GM04504 (cell line): ENCODE data around the gene OXER1.

Experiments used
- DNase-seq: peaks from one replicate; pipeline ENCODE4 v3.0.0-alpha.2; 2012; ENCODE audit warnings: low read depth

The OXER1 gene

DNA sequence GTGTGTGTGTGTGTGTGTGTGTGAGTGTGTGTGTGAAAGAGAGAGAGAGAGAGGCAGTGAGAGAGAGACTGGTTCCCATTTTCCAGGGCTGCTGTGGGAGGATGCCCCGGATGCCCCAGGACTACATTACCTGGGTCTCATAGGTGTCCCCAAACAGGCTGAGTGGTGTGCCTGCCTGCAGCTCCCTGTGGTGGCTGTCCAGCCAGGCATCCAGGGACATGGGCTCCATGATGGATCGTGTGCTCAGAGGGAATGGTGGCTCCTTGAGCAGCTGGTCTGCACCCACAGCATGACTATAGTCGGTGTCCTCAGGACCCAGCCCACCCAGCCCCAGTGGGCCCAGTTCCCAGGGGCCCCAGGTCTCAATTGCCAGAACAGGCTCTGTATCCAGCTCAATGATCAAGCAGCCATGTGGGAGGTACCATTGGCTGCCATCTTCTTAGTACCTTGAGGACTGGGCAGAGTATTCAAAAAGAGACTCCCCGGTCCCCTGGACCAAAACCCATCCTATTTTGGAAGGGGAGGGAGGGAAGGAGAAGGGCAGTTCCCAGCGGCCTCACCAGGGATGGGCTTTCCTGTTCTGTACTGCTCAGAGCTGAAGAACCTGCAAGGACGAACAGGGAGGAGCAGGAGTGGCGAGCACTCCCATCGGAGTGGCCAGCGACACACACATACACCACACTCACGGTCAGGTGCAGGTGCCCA, 5.8 kb upstream of the OXER1 start:
- no peak for DNase-seq

DNA sequence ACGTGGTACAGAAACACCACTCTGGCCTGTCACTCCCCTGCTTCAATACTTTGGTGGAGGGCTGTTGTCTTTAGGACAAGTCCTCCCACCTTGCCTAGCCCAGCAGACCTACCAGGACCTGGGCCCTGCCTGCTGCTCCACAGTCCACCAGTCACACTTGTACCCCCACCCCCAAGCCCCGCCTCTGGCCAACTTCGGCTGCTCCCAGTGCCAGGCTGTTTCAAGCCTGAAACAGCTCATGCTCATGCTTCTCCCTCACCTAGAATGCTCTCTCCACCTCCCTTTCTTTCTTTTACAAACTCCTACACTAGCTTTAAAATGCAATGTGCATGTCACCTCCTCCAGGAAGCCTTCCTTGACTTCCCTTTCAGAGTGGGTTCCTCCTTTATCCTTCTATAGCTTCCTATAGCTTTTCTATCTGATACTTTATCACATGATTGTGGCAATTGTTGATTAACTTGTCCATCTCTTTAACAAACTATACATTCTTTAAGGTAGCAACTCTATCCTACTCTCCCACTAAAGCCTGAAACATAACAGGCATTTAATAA, 4.8 kb upstream of the OXER1 start:
- DNase-seq = no peak

DNA sequence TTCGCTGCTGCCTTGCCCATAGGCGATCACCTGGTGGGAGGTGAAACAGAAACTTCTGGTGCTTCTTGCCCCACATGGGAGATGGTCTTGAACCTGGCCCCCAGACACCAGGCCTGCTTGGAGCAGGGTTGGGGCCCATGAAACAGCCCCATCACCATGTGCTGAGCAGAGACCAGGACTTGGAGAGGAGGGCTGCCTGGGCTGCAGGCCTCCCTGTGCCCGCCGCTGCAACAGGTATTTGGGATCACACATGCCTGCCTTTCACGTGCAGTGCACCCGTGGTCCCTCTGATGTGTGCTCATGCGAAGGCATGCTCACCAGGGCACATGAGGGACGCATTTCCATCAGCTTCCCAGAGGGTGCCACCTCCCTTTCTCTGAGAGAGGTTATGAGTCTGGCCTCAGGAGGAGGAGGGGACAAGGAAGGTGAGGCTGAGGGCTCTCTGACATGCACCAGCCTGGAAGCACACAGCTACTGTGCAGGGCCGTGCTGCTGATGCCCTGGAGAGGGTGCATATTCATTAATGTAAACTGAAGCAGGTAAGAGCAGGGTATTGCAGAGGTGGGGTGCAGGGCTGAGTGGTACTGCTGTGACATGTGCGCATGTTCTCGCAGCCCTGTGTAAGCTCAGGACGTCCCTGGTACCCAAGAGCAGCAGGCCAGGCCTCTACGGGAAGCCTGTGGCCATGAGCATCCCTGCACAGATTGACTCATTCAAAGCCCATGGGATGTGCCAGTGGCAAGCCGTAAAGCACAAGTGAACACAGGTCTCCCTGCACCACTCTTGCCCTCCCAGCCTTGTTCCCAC, 4.2 kb upstream of the OXER1 start:
- no peak for DNase-seq

DNA sequence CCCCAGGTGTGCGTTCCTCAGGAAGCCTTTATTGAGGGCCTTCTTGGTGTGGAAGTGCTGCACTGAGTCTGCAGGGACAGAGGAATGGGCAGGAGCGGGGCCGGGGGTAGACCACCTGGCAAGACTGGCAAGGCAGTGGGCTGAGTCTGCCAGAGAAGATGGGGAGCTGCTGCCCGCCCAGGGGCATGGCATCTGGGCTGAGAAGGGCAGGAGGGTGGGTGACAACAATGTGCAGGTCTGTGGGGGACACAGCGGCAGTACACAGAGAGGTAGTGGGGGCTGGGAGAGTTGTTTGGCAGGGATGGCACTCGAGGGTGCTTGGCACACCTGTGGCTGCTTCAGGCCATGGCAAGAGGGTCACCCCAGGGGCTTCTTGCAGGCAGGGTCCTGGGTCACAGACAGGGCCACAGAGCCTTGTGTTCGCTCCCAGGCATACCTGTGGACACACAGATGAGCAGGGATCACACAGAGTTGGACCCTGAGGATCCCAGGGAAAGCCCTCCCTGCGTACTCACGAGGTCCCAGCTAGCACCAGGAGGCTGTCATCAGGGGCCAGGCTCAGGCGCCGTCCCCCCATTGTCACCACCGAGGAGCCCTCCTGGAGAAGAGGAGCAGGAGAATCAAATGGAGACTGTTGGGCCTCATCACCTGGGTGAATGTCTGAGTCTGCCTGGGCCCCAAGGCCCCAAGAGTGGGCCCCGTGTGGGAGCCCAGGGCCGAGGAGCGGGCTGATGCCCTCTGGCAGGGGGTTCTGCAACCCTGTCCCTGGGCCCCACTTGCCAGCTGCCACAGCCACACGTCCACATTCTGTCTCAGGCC, 3.4 kb upstream of the OXER1 start:
- DNase-seq = no peak

DNA sequence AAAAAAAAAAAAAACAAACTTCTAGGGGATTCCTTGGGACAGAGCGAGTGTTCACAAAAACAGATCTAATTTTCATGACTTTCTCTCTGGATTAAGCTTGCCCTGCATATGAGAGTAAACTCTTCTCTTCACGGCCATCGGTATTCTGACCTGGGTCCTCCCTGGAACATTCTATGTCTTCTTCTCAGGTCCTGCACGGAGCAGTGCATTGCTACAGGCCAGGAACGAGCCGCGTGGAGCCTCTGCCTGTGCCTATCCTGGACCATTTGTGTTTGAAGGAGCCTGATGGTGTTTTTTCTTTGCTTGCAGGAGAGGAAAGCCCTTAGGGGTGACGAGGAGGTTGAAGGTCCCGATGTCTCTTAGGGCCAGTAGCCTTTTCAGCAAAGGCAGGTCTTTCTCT, 1.8 kb upstream of the OXER1 start:
- DNase-seq = no peak

DNA sequence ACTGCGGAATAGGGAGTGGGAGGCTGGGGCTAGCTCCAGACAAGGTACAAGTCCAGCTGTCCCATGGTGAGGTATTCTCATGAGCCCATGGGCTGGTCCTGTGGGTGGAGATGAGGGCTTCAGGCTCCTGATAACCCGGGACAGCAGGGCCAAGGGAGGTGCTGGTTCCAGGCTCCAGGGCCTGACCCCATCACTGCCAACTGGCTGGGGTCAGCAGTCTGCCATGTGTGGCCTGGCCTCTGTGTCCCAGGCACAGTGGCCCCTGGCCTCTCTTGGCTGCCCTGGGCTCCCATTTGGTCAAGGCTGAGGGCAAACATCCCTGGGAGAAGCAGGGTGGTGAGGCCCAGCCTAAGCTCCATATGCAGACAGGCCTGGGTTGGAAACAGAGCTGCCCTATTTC, 966 bp upstream of the OXER1 start:
- DNase-seq = no peak

DNA sequence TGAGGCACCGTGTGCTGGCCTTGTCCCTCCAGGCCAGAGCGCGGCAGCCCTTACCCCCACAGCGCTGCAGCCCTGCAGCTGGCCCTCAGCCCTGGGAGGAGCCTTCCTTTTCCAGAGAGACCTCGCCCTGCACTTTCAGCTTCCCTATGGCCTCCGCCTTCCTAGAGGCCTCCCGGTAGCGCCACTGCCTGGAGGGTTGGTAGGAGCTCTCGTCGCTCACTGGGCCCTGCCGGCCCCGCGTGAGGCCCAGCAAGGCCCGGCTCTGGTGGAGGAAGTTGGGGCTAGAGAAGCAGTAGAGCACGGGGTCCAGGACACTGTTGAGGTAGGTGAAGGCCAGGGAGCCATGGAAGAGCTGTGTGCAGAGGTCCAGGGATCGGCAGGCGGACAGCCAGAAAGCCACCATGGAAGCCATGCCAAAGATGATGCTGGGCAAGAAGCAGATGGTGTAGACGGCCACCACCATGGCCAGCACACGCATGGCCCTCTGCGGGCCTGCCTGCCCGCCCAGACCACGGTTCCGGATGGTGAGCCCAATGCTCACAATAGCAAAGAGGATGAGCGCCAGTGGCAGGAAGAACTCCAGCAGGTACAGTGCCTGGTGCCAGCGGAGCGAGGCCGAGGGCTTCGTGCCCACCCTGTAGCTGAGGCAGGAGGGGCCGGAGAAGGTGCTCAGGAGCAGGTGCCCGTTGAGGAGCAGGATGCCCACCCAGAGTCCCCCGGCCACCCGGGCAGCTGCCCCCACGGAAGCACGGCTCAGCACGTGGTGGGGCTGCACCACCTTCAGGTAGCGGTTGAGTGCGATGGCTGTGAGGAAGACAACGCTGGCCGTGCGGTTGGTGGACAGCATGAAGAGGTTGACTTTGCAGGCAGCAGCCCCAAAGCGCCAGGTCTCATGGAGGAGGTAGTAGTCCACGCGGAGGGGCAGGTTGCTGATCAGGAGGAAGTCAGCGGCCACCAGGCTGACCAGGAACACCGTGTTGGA, 821 bp downstream of the OXER1 start:
- no peak for DNase-seq

DNA sequence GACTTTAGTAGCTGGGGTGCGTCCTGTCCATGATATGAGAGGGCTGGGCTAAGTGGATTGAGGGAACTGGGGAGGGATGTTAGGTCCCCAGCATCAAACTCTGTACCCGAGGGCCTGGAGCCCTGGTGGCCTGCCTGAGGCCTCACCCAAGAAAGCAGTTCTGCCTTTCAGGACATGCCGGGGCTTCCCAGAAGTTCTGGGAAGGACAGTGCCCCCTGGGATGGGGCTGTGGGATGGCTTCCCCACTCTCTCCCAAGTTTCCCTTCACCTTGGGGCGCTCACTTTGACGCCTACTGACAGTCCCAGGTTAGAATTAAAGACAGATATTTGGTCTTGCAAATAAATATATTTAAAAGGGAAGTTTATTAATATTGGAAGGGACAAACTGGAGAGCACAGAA, 1.8 kb downstream of the OXER1 start:
- no peak for DNase-seq

DNA sequence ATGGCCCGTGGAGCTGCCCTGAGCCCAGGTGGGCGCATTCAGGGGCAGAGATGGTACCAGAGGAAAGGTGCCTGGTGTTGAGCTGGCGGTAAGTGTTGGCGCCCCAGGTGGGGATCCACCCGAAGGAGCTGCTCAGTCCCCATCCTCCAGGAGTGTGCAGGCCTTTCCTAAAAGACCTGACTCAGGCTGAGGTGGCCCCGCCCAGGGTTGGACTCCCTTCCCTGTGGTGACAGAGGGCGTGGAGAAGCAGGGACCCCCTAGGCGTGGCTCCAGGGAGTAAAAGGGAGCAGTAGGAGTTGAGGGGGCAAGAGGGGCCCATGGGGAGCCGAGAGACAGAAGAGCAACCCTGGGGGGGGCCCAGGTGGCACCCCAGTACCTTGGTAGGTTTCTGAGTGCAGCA, 2.4 kb downstream of the OXER1 start:
- no peak for DNase-seq

DNA sequence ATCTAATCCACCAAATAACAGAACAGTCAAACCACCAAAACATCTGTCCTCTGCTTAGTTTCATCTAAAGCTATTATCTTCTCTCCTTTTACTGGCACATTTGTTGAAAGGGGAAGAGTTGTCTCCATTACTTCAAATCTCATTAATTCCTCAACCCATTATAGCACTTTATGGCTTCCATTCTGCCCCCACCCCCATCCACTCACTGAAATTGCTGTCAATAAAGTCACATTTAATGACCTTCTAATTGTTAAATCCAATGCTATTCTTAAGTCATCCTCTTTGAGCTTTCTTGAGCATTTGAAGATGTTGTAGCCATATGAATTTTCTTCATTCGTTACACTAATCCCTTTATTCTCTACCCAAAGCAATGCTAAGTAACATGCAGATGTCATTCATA, 5.2 kb downstream of the OXER1 start:
- DNase-seq = no peak

DNA sequence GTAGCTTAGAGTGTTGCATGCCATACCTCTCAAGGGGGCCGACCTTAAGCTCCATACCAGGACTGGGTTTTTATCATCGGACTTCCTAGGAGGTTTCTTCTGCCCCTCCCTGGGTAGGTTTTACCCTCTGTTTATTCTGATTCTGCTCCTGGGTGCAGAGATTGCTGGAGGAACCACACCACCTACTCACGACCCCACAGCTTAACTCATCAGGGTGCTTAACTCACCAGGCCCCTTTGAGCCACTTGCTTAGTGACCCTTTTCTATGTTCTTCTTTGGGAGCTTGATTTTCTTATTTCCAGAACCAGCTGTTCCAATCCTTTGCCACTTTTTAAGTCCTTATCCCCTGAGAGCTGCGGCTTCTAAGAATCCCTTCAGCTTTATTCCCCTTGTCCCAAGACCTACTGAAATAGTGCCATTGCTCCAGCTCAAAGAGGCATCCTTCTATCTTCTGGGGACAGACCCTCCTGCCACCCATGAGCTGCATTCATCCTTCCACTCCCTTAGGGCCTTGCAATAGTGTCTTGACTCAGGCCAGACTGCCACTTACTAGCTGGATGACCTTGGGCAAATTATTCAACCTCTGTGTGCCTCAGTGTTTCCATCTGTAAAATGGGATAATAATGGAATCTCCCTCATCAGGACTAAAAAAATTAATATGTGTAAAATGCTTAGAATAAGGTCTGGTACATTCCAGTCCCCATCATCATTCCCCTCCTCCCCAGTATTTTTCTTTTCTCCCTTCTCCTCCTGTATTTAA, 5.8 kb downstream of the OXER1 start:
- no peak for DNase-seq

DNA sequence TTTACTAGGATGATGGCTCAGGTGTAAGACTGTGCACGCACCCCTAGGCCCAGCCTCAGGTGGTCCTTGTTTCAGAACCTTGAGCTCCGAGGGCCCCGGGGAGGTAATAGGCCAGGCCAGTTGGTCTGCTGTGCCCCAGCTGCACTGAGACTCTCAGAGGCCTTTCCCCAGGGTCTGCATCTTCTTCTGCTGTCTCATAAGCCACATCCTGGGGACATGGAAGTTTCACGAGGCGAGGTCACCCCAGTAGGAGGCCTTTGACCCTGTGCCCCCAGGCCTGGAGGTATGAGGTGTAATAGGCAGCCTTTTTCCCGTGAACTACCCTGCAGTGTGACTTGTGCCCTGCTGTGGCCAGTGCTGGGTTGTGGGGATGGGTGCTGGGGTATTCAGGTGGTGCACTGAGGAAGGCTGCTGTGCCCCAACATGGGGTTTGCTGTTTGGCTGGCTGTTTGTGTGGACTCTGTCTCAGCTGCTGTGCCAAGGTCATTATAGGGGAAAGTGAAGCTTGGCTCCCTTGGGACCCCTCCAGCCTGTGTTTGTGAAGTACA, 6.9 kb downstream of the OXER1 start:
- no peak for DNase-seq

DNA sequence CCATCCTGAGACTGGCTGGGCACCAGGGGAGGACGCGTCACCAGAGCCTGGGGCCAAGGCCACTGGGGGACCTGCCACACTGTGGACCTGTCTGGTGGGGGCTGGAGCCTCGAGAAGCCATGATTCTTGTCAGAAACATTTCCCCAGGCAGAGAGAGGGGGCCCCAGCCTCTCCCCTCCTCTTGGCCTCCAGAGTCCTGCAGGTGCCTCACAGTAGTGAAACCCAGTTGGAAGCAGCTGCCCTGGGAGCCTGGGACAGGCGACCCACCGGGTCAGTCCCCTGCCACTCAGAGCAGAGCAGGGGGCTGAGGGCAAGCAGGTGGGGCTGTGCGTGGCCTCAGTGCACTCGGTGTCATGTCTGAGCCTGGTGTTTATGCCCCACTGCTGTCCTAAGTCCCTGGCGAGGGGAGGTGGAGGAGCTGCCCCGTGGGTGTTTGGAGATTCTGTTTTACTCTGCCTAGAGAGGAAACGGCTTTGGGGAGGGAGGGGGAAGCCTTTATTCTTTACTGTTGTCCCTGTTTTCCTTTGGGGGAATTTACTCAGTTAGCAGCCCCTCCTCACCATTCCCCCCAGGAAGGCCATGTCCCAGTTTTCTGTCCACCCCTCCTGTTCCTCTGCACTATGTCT, 7.7 kb downstream of the OXER1 start:
- no peak for DNase-seq

DNA sequence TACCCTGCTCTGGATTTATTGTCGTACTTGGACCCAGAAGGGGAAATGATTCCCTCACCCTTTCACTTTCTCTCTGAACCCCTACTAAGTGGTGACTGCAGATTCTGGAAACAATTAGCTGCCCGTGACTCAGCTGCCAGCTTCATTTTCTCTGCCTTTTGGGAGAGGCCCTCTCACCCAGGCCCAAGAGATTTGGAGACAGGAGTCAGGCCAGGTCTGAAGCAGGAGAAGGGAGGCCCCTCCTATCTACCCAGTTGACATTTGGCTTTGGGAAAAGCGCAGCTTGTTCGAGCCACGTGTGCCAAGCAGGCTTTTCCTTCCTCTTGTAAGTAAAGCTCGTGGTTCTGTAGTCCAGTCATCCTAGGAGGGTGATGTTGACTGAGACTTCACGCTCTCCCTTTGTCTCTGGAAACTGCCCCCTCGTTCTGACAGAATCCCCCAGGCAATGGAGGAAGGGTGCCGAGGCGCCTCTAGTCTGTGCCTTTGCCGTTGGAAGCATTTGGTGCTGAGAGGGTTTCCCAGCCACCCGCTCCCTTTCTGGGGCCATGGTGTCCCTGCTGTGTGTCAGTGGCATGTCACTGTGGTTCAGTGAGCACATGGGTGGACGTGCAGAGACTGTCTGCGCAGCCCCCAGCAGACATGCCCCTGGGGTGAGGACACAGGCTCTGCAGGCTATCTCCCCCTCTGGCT, 8.6 kb downstream of the OXER1 start:
- DNase-seq = peak; percentile 32

DNA sequence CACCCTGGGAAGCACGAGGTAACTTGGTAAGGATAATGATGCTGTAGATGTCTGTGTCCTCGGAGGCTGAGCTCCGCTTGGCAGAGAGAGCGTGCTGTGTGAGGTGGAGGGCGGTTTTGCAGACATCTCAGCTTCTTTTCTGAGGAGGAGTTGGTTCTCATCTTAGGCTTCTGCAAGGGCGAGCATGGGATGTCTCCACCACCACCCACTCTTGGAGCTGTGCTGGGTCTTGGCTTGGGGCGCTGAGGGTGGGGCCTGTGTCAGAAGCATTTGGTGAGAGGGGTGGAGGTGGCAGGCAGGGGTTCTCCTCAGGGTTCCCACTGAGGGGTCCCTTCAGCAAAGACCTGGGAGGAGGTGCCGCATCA, 9.2 kb downstream of the OXER1 start:
- DNase-seq = no peak

DNA sequence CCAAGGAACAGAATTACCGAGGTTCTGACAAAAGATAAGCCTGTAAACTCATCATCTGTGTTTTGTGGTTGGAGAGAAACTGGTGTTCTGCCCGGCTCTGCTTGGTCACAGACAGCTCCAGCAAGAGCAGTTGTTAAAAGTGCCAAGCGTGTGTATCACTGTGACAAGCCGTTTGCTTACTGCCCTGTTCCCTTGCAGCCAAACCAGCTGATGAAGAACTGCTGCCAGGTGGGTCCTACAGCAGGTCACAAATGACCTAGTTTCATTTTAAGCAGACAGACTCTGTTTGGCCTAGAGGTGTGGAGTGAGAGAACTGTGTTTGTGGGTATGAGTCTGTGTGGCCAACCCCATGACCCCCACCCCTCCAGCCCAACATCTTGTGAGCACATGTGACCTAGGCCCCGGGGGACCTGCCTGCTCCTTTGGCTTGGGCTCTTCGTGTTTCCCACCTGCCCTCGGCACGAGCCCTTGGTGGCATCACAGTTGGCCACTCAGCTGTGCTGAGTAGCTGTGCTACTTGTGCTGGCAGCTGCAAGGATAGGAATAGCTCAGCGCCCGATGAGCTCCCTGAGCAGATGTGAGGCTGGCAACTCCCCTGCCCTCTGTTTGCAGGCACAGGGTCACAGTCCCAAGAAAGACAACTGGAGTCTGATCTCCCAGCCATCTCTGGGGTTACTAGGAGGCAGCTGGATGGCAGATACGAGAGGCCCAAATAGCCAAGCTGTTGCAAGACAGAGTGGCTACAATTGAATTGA, 9.7 kb downstream of the OXER1 start:
- DNase-seq = no peak

DNA sequence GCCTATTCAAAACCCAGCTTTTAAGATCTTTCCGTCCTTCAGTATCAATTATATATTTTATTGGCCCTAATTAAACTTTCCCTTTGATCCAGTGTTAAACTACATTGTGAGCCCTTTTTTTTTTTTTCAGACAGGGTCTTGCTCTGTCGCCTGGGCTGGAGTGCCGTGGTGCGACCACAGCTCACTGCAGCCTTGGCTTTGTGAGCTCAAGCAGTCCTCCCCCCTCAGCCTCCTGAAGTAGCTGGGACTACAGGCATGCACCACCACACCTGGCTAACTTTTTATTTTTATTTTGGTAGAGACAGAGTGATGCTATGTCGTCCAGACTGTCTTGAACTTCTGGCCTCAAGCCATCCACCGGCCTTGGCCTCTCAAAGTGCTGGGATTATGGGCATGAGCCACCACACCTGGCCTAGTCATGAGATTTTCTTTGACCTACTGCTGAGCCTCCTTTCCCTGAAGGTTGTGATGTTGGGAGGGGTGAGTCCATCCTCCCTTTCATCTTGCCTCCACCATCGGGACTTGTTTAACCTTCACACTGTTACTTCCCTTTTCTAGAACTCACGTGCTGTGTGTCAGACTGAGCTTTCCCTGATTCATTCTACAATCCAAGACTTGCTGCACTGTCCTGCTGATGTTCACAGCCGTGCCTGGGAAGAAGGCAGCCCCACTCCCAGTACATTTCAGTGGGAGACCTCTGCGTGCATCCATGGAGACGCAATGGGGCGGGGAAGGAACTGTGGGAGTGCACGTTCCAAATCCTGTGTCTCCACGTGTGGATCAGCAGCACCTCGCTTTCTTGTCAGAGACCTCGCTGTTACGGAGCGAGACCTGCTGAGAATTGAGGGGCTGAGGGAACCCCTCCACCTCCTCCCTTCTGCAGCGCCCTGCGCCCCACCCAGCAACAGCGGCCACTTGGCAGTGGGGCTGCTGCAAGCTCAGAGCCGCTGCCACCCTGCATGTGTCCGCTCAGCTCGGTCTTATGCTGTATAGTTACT, 10.8 kb downstream of the OXER1 start:
- DNase-seq = no peak
